HepG2 (cell line): ENCODE data around the gene COX18. TPM values are rescaled to one million over a fixed set of nuclear protein-coding genes. Genes with fewer than 3 reads are reported as not detected.

Experiments
- HCFC1 ChIP-seq: fragments of 150-350 bp; IDR thresholded peaks from 2 replicates; pipeline ENCODE4 v1.6.1; 2014; ENCODE audit warnings: low read depth, low read length
- HIVEP1 ChIP-seq: sonication (generic); formaldehyde crosslinking; IDR thresholded peaks from 2 replicates; pipeline ENCODE4 v1.4.0; 2020; ENCODE audit warnings: mild to moderate bottlenecking, missing genetic modification reagents
- KLF12 ChIP-seq: sonication (generic); formaldehyde crosslinking; IDR thresholded peaks from 2 replicates; pipeline ENCODE4 v1.4.0; 2020; ENCODE audit warnings: missing genetic modification reagents, borderline replicate concordance
- SOX13 ChIP-seq, 3 experiments: fragments of 450-650 bp in 1 of 3; sonication (generic) in 1 of 3; formaldehyde crosslinking in 1 of 3; IDR thresholded peaks in 2 of 3; conservative IDR thresholded peaks in 1 of 3; 2 replicates each; pipeline versions ENCODE4 v1.5.0 to v1.6.1; 2016 to 2020; ENCODE audit warnings: antibody characterized with exemption in 1 of 3, mild to moderate bottlenecking in 1 of 3, missing compliant biosample characterization in 1 of 3, missing genetic modification reagents in 1 of 3, moderate library complexity in 1 of 3
- TBL1XR1 ChIP-seq: fragments of 150-350 bp; IDR thresholded peaks from 2 replicates; pipeline ENCODE4 v1.6.1; 2014; ENCODE audit warnings: borderline replicate concordance, low read length; ENCODE audit not compliant: partially characterized antibody
- TEAD2 ChIP-seq: sonication (generic); formaldehyde crosslinking; IDR thresholded peaks from 2 replicates; pipeline ENCODE4 v1.9.0; 2021; ENCODE audit warnings: missing genetic modification reagents
- TP53 ChIP-seq: sonication (generic); formaldehyde crosslinking; conservative IDR thresholded peaks from 2 replicates; pipeline ENCODE4 v1.4.0; 2020; ENCODE audit warnings: missing genetic modification reagents
- ZNF253 ChIP-seq: sonication (generic); formaldehyde crosslinking; IDR thresholded peaks from 2 replicates; pipeline ENCODE4 v1.8.0; 2022; ENCODE audit warnings: mild to moderate bottlenecking, missing genetic modification reagents, borderline replicate concordance
- ZNF563 ChIP-seq: sonication (generic); formaldehyde crosslinking; IDR thresholded peaks from 2 replicates; pipeline ENCODE4 v1.8.0; 2022; ENCODE audit warnings: mild to moderate bottlenecking, moderate library complexity, missing genetic modification reagents
- ZNF615 ChIP-seq: sonication (generic); formaldehyde crosslinking; IDR thresholded peaks from 2 replicates; pipeline ENCODE4 v1.5.0; 2020; ENCODE audit warnings: mild to moderate bottlenecking, missing genetic modification reagents, borderline replicate concordance
- ZNF709 ChIP-seq: sonication (generic); formaldehyde crosslinking; IDR thresholded peaks from 2 replicates; pipeline ENCODE4 v1.5.0; 2020; ENCODE audit warnings: mild to moderate bottlenecking, missing genetic modification reagents
- polyA plus RNA-seq, 8 experiments: library from polyadenylated mRNA; depleted of rRNA in 3 of 8; stranded (reverse) in 7 of 8; unstranded in 1 of 8; fragments of >200 nt; fragmentation: Illumina TruSeq in 4 of 8; extraction: Trizol in 4 of 8; gene quantifications; 2 replicates each; pipeline versions ENCODE4 v1.2.1 to v1.2.3, GENCODE V29; 2011 to 2016; ENCODE audit warnings: low read depth in 4 of 8, missing spikeins in 1 of 8, mixed read lengths in 1 of 8; ENCODE audit not compliant: insufficient read depth in 1 of 8
- total RNA-seq, 5 experiments: library from RNA; depleted of rRNA; stranded (reverse); fragments of >200 nt; fragmentation: Illumina TruSeq; extraction: Trizol; gene quantifications; 2 replicates each; pipeline ENCODE4 v1.2.3, GENCODE V29; 2016; ENCODE audit warnings: low read depth in 1 of 5
- TF ChIP-seq, protein P1 (sequence below): sonication (generic); formaldehyde crosslinking; IDR thresholded peaks from 2 replicates; pipeline ENCODE4 v1.4.0; 2020; ENCODE audit warnings: mild to moderate bottlenecking, missing genetic modification reagents
- TF ChIP-seq, protein P2 (sequence below): sonication (generic); formaldehyde crosslinking; IDR thresholded peaks from 2 replicates; pipeline ENCODE4 v1.4.0; 2020; ENCODE audit warnings: missing genetic modification reagents
- TF ChIP-seq, protein P3 (sequence below): sonication (generic); formaldehyde crosslinking; IDR thresholded peaks from 2 replicates; pipeline ENCODE4 v1.4.0; 2020; ENCODE audit warnings: mild to moderate bottlenecking, low read depth, missing genetic modification reagents
- TF ChIP-seq, protein P4 (sequence below): sonication (generic); formaldehyde crosslinking; IDR thresholded peaks from one replicate; pipeline ENCODE4 v1.5.1; 2020; ENCODE audit warnings: mild to moderate bottlenecking, missing genetic modification reagents; ENCODE audit errors: not compliant biosample characterization

Gene COX18
- total and polyA plus RNA-seq, 2 of the 13 experiments (the other 11 are each of a cell fraction or from before 2014, with no cell fraction given) = 8.7 to 21.3 TPM

DNA sequence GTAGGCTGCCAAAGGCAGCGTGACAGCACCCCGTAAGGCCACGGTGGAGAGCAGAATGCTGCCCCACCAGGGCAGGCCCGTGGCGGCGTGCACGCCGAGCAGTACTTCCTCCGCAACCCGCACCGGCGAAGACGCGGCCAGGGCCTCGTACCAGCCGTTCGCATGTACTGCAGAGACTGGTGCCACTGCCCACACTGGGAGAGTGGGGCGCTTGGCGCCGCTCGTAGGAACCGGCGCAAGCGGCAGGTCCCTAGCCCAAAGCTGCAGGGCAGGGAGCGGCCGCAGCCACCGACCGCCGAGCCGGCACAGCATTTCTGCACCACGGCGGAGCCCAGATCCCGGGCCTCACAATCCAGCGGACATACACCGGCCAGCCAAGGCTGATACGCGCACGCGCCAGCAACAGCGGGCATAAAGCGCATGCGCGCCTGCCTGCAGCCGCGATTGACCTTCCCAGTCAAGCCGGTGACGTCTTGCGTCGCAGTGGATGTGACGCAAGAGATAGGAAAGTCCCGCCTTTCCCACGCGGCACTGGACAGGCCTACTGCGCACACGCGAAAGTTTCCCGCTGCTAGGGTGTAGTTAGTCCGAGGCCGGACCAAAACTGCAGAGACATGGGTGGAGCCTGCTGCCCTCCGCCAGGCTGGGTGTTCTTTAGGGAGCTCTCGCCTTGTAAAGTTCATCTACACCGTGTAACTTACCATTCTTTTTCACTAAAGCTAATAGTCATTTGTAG lies at the start of gene COX18 (continued):
- TF ChIP-seq, protein P1, sequence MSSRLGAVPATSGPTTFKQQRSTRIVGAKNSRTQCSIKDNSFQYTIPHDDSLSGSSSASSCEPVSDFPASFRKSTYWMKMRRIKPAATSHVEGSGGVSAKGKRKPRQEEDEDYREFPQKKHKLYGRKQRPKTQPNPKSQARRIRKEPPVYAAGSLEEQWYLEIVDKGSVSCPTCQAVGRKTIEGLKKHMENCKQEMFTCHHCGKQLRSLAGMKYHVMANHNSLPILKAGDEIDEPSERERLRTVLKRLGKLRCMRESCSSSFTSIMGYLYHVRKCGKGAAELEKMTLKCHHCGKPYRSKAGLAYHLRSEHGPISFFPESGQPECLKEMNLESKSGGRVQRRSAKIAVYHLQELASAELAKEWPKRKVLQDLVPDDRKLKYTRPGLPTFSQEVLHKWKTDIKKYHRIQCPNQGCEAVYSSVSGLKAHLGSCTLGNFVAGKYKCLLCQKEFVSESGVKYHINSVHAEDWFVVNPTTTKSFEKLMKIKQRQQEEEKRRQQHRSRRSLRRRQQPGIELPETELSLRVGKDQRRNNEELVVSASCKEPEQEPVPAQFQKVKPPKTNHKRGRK (CRISPR knock-in tag) = peak; percentile 71
- TF ChIP-seq, protein P2, sequence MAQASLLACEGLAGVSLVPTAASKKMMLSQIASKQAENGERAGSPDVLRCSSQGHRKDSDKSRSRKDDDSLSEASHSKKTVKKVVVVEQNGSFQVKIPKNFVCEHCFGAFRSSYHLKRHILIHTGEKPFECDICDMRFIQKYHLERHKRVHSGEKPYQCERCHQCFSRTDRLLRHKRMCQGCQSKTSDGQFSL = no peak; the same call in 1 of the 2 replicates
- 0 out of 2 replicates have a peak, but pooled peaks have one; percentile 14 for TF ChIP-seq TP53 (CRISPR knock-in tag)
- TF ChIP-seq TEAD2 (CRISPR knock-in tag) = no peak
- TF ChIP-seq, protein P3, sequence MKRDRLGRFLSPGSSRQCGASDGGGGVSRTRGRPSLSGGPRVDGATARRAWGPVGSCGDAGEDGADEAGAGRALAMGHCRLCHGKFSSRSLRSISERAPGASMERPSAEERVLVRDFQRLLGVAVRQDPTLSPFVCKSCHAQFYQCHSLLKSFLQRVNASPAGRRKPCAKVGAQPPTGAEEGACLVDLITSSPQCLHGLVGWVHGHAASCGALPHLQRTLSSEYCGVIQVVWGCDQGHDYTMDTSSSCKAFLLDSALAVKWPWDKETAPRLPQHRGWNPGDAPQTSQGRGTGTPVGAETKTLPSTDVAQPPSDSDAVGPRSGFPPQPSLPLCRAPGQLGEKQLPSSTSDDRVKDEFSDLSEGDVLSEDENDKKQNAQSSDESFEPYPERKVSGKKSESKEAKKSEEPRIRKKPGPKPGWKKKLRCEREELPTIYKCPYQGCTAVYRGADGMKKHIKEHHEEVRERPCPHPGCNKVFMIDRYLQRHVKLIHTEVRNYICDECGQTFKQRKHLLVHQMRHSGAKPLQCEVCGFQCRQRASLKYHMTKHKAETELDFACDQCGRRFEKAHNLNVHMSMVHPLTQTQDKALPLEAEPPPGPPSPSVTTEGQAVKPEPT (CRISPR knock-in tag) = no peak
- TF ChIP-seq SOX13 (IDR thresholded peaks at IDR 0.05) = no peak
- peak in 1 of 2 experiments; percentile 34; a peak in 2 of 4 replicates for TF ChIP-seq SOX13 (CRISPR knock-in tag; conservative IDR thresholded peaks at IDR 0.05 in 1 of 2, IDR thresholded peaks at IDR 0.05 in 1 of 2)
- peak; percentile 95 for TF ChIP-seq HIVEP1 (CRISPR knock-in tag)
- peak; percentile 41; the same call in 1 of the 2 replicates for TF ChIP-seq HCFC1
- peak; percentile 75 for TF ChIP-seq ZNF253
- TF ChIP-seq, protein P4, sequence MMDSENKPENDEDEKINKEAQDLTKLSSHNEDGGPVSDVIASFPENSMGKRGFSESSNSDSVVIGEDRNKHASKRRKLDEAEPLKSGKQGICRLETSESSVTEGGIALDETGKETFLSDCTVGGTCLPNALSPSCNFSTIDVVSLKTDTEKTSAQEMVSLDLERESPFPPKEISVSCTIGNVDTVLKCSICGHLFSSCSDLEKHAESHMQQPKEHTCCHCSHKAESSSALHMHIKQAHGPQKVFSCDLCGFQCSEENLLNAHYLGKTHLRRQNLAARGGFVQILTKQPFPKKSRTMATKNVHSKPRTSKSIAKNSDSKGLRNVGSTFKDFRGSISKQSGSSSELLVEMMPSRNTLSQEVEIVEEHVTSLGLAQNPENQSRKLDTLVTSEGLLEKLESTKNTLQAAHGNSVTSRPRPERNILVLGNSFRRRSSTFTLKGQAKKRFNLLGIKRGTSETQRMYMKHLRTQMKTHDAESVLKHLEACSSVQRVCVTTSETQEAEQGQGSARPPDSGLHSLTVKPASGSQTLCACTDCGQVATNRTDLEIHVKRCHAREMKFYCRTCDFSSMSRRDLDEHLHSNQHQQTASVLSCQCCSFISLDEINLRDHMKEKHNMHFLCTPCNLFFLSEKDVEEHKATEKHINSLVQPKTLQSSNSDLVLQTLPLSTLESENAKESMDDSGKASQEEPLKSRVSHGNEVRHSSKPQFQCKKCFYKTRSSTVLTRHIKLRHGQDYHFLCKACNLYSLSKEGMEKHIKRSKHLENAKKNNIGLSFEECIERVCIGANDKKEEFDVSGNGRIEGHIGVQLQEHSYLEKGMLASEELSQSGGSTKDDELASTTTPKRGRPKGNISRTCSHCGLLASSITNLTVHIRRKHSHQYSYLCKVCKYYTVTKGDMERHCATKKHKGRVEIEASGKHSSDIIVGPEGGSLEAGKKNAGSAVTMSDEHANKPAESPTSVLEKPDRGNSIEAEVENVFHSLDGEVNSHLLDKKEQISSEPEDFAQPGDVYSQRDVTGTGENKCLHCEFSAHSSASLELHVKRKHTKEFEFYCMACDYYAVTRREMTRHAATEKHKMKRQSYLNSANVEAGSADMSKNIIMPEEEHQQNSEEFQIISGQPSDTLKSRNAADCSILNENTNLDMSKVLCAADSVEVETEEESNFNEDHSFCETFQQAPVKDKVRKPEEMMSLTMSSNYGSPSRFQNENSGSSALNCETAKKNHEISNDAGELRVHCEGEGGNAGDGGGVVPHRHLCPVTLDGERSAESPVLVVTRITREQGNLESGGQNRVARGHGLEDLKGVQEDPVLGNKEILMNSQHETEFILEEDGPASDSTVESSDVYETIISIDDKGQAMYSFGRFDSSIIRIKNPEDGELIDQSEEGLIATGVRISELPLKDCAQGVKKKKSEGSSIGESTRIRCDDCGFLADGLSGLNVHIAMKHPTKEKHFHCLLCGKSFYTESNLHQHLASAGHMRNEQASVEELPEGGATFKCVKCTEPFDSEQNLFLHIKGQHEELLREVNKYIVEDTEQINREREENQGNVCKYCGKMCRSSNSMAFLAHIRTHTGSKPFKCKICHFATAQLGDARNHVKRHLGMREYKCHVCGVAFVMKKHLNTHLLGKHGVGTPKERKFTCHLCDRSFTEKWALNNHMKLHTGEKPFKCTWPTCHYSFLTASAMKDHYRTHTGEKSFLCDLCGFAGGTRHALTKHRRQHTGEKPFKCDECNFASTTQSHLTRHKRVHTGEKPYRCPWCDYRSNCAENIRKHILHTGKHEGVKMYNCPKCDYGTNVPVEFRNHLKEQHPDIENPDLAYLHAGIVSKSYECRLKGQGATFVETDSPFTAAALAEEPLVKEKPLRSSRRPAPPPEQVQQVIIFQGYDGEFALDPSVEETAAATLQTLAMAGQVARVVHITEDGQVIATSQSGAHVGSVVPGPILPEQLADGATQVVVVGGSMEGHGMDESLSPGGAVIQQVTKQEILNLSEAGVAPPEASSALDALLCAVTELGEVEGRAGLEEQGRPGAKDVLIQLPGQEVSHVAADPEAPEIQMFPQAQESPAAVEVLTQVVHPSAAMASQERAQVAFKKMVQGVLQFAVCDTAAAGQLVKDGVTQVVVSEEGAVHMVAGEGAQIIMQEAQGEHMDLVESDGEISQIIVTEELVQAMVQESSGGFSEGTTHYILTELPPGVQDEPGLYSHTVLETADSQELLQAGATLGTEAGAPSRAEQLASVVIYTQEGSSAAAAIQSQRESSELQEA (CRISPR knock-in tag) = peak; percentile 92
- TF ChIP-seq KLF12 (CRISPR knock-in tag) = peak; percentile 39
- TF ChIP-seq ZNF709 (CRISPR knock-in tag) = peak; percentile 91; the same call in 1 of the 2 replicates
- TF ChIP-seq ZNF563 (CRISPR knock-in tag) = peak; percentile 93; the same call in 1 of the 2 replicates
- no peak for TF ChIP-seq TBL1XR1
- 0 out of 2 replicates have a peak, but pooled peaks have one; percentile 83 for TF ChIP-seq ZNF615
